WTC11 (cell line): ENCODE data around the gene TMEM72. TPM values are rescaled to one million over a fixed set of nuclear protein-coding genes. Genes with fewer than 3 reads are reported as not detected.

Experiments
- ATAC-seq: fragments of 200-7000 bp; cut with Tn5 transposase; 2 replicates; pipeline ENCODE4 v1.10.0; 2021; ENCODE audit warnings: mild to moderate bottlenecking, moderate library complexity
- CTCF ChIA-PET: fragments of 300-600 bp; sonication (Branson Sonifier 250); formaldehyde crosslinking; loops from one replicate; lab custom pipeline; 2021; ENCODE audit warnings: antibody characterized with exemption; lab: Charles Lee
- POLR2A ChIA-PET: fragments of 350-600 bp; sonication (Branson Sonifier 250); formaldehyde crosslinking; loops from one replicate; lab custom pipeline; 2021; ENCODE audit warnings: antibody characterized with exemption; lab: Charles Lee
- DNase-seq: peaks from one replicate; pipeline ENCODE4 v3.0.0; 2021; ENCODE audit warnings: low spot score
- H3K27ac Mint-ChIP-seq: 2 replicates; pipeline ENCODE4 v1.8.0; 2021; ENCODE audit warnings: mixed read lengths
- H3K27me3 Mint-ChIP-seq: 2 replicates; pipeline ENCODE4 v1.8.0; 2021; ENCODE audit warnings: low read depth, mild to moderate bottlenecking, moderate library complexity, mixed read lengths
- H3K36me3 Mint-ChIP-seq: 2 replicates; pipeline ENCODE4 v1.8.0; 2021; ENCODE audit warnings: mixed read lengths
- H3K4me1 Mint-ChIP-seq: 2 replicates; pipeline ENCODE4 v1.8.0; 2022; ENCODE audit warnings: mixed read lengths
- H3K4me3 Mint-ChIP-seq: 2 replicates; pipeline ENCODE4 v1.8.0; 2021; ENCODE audit warnings: mild to moderate bottlenecking, moderate library complexity, mixed read lengths
- H3K9me3 Mint-ChIP-seq: 2 replicates; pipeline ENCODE4 v1.8.0; 2021; ENCODE audit warnings: mixed read lengths
- CDX4 ChIP-seq: fragments of 250-450 bp; sonication (Bioruptor Pico); IDR thresholded peaks from 2 replicates; pipeline ENCODE4 v1.9.0; 2021; ENCODE audit warnings: moderate library complexity, mild to moderate bottlenecking, inconsistent platforms, borderline replicate concordance
- CREB1 ChIP-seq: sonication (generic); formaldehyde crosslinking; IDR thresholded peaks from 2 replicates; pipeline ENCODE4 v1.8.0; 2023; ENCODE audit warnings: mild to moderate bottlenecking, missing genetic modification reagents
- ELF4 ChIP-seq: sonication (generic); formaldehyde crosslinking; IDR thresholded peaks from 2 replicates; pipeline ENCODE4 v1.8.1; 2022; ENCODE audit warnings: low read depth, mild to moderate bottlenecking, moderate library complexity, missing genetic modification reagents
- EMX1 ChIP-seq: fragments of 250-450 bp; sonication (Bioruptor Pico); IDR thresholded peaks from 2 replicates; pipeline ENCODE4 v1.8.0; 2021; ENCODE audit warnings: mild to moderate bottlenecking
- FOXJ3 ChIP-seq: sonication (generic); formaldehyde crosslinking; IDR thresholded peaks from 2 replicates; pipeline ENCODE4 v1.9.0; 2021; ENCODE audit warnings: missing genetic modification reagents, mild to moderate bottlenecking, borderline replicate concordance
- FOXP1 ChIP-seq: sonication (generic); formaldehyde crosslinking; IDR thresholded peaks from 2 replicates; pipeline ENCODE4 v1.8.0; 2022; ENCODE audit warnings: missing genetic modification reagents, mild to moderate bottlenecking, moderate library complexity, borderline replicate concordance
- FOXP4 ChIP-seq: sonication (generic); formaldehyde crosslinking; IDR thresholded peaks from 2 replicates; pipeline ENCODE4 v1.8.0; 2022; ENCODE audit warnings: mild to moderate bottlenecking, missing genetic modification reagents
- GABPB1 ChIP-seq: sonication (generic); formaldehyde crosslinking; IDR thresholded peaks from 2 replicates; pipeline ENCODE4 v1.8.1; 2023; ENCODE audit warnings: mild to moderate bottlenecking, missing genetic modification reagents
- GTF2I ChIP-seq: fragments of 250-450 bp; sonication (Bioruptor Pico); conservative IDR thresholded peaks from 2 replicates; pipeline ENCODE4 v1.4.0; 2021; ENCODE audit warnings: mild to moderate bottlenecking
- HMGA2 ChIP-seq: fragments of 250-450 bp; sonication (Bioruptor Pico); IDR thresholded peaks from 2 replicates; pipeline ENCODE4 v1.4.0; 2021; ENCODE audit warnings: mild to moderate bottlenecking, moderate library complexity
- JAZF1 ChIP-seq: fragments of 250-450 bp; sonication (Bioruptor Pico); IDR thresholded peaks from 2 replicates; pipeline ENCODE4 v1.9.0; 2021; ENCODE audit warnings: moderate library complexity, mild to moderate bottlenecking, inconsistent platforms
- JUN ChIP-seq: sonication (generic); formaldehyde crosslinking; IDR thresholded peaks from 2 replicates; pipeline ENCODE4 v1.8.0; 2023; ENCODE audit warnings: mild to moderate bottlenecking, missing genetic modification reagents
- NFYB ChIP-seq: sonication (generic); formaldehyde crosslinking; conservative IDR thresholded peaks from 2 replicates; pipeline ENCODE4 v1.8.0; 2022; ENCODE audit warnings: low read depth, missing genetic modification reagents
- PRDM15 ChIP-seq: sonication (generic); formaldehyde crosslinking; IDR thresholded peaks from 2 replicates; pipeline ENCODE4 v1.8.0; 2022; ENCODE audit warnings: missing genetic modification reagents
- PREB ChIP-seq: sonication (generic); formaldehyde crosslinking; IDR thresholded peaks from 2 replicates; pipeline ENCODE4 v1.8.1; 2022; ENCODE audit warnings: mild to moderate bottlenecking, missing genetic modification reagents, moderate library complexity, borderline replicate concordance
- SMAD3 ChIP-seq: sonication (generic); formaldehyde crosslinking; IDR thresholded peaks from 2 replicates; pipeline ENCODE4 v1.8.0; 2022; ENCODE audit warnings: missing genetic modification reagents, mild to moderate bottlenecking, borderline replicate concordance
- SMAD4 ChIP-seq: sonication (generic); formaldehyde crosslinking; IDR thresholded peaks from 2 replicates; pipeline ENCODE4 v1.8.0; 2022; ENCODE audit warnings: mild to moderate bottlenecking, missing genetic modification reagents
- SP1 ChIP-seq: sonication (generic); formaldehyde crosslinking; conservative IDR thresholded peaks from 2 replicates; pipeline ENCODE4 v1.8.1; 2022; ENCODE audit warnings: missing genetic modification reagents
- TEAD1 ChIP-seq: sonication (generic); formaldehyde crosslinking; IDR thresholded peaks from 2 replicates; pipeline ENCODE4 v1.8.0; 2022; ENCODE audit warnings: mild to moderate bottlenecking, missing genetic modification reagents
- USF2 ChIP-seq: sonication (generic); formaldehyde crosslinking; IDR thresholded peaks from 2 replicates; pipeline ENCODE4 v1.8.1; 2023; ENCODE audit warnings: mild to moderate bottlenecking, missing genetic modification reagents, moderate library complexity
- ZBTB21 ChIP-seq: sonication (generic); formaldehyde crosslinking; IDR thresholded peaks from 2 replicates; pipeline ENCODE4 v1.8.1; 2023; ENCODE audit warnings: mild to moderate bottlenecking, missing genetic modification reagents, borderline replicate concordance
- ZNF121 ChIP-seq: sonication (generic); formaldehyde crosslinking; IDR thresholded peaks from 2 replicates; pipeline ENCODE4 v1.8.0; 2023; ENCODE audit warnings: missing genetic modification reagents
- ZNF219 ChIP-seq: sonication (generic); formaldehyde crosslinking; IDR thresholded peaks from 2 replicates; pipeline ENCODE4 v1.8.0; 2023; ENCODE audit warnings: missing genetic modification reagents, mild to moderate bottlenecking, borderline replicate concordance
- ZNF423 ChIP-seq: fragments of 250-450 bp; sonication (Bioruptor Pico); IDR thresholded peaks from 2 replicates; pipeline ENCODE4 v2.1.2; 2022; ENCODE audit warnings: mild to moderate bottlenecking, moderate library complexity
- total RNA-seq: library from RNA; stranded (reverse); gene quantifications from 3 replicates; pipeline ENCODE4 v1.2.3, GENCODE V29; 2021

The TMEM72 gene
- total RNA-seq, 1 experiment from 2014 or later, result not detected

GRCh38 chr10:44906486-44906885 is 4.7 kb upstream of the TMEM72 start (continued):
- TF ChIP-seq PRDM15 (CRISPR knock-in tag), result no peak
- TF ChIP-seq EMX1, result no peak
- no peak for TF ChIP-seq CREB1 (CRISPR knock-in tag)

- Mint-ChIP-seq H3K9me3 (no peaks in the 10 kb centered on the region), H3K36me3 (no peaks in the 10 kb centered on the region), H3K4me1 (peaks cover 36% of the 10 kb centered on the region), H3K4me3 (no peak overlapping the region), H3K27ac (no peak overlapping the region), H3K27me3 (no peaks in the 10 kb centered on the region; the same call in 1 of the 2 replicates)
- no peak for TF ChIP-seq ZNF423 (CRISPR knock-in tag)
- no peak for TF ChIP-seq JUN (CRISPR knock-in tag)
- TF ChIP-seq NFYB, result no peak
- no peak for TF ChIP-seq JAZF1 (CRISPR knock-in tag)
- no peak for TF ChIP-seq ELF4
- TF ChIP-seq GABPB1, result no peak
- no peak for TF ChIP-seq FOXP4 (CRISPR knock-in tag)
- TF ChIP-seq ZNF219 (CRISPR knock-in tag), result no peak
- TF ChIP-seq FOXP1, result no peak
- TF ChIP-seq FOXJ3 (CRISPR knock-in tag), result no peak
- no peak for TF ChIP-seq SMAD4 (CRISPR knock-in tag)
- no peak for TF ChIP-seq CDX4 (CRISPR knock-in tag)
- no peak for ATAC-seq
- POLR2A ChIA-PET, result no interaction called here
- DNase-seq, result no peak
- CTCF ChIA-PET, result interaction anchor here (1.7 to 4.3 kb wide), 5 partner anchors 8 to 43 kb away, joined by 5 to 25 read pairs (median 8); no protein-coding TSS in a partner anchor
Observed at GRCh38 chr10:44907556-44907955, 3.6 kb upstream of the TMEM72 start.

- POLR2A ChIA-PET, result no interaction called here
- ATAC-seq (peak; percentile 58), DNase-seq (peak; percentile 35)
- CTCF ChIA-PET, result interaction anchor here (1.7 to 4.3 kb wide), 5 partner anchors 9 to 44 kb away, joined by 5 to 25 read pairs (median 8); no protein-coding TSS in a partner anchor
- Mint-ChIP-seq H3K4me3 (no peak overlapping the region), H3K27ac (no peak overlapping the region), H3K4me1 (peaks cover 38% of the 10 kb centered on the region), H3K9me3 (no peaks in the 10 kb centered on the region), H3K36me3 (no peaks in the 10 kb centered on the region), H3K27me3 (no peaks in the 10 kb centered on the region; the same call in 1 of the 2 replicates)
- TF ChIP-seq GTF2I (CRISPR knock-in tag), result no peak
- TF ChIP-seq ZBTB21 (CRISPR knock-in tag), result no peak
- no peak for TF ChIP-seq USF2 (CRISPR knock-in tag)
- no peak for TF ChIP-seq JUN (CRISPR knock-in tag)
- TF ChIP-seq SMAD3, result no peak
- no peak for TF ChIP-seq ZNF121 (CRISPR knock-in tag)
- no peak for TF ChIP-seq PREB (CRISPR knock-in tag)
- TF ChIP-seq FOXP1, result no peak
- TF ChIP-seq SP1 (CRISPR knock-in tag), result no peak
- TF ChIP-seq HMGA2 (CRISPR knock-in tag), result no peak
- TF ChIP-seq TEAD1, result no peak
- TF ChIP-seq FOXP4 (CRISPR knock-in tag), result no peak
Observed at GRCh38 chr10:44908066-44908749, 2.9 kb upstream of the TMEM72 start.
